Effector memory CD4-positive, alpha-beta T cell (primary cell): Measurements from ENCODE around the gene SWAP70.
"Not testable (repeated sequence)": the region's sequence is repeated elsewhere in the genome, so short reads cannot be mapped to it uniquely, and the experiment has no call there.

ENCODE experiments used
- DNase-seq, 3 donors: peaks; one replicate each; pipeline ENCODE4 v3.0.0-alpha.2; 2020
- H3K27ac ChIP-seq: 2 replicates; pipeline ENCODE4 v1.7.0; 2013; ENCODE audit warnings: mild to moderate bottlenecking, low read length, moderate library complexity; ENCODE audit not compliant: insufficient read depth, poor library complexity, severe bottlenecking
- H3K27me3 ChIP-seq: replicated peaks from 2 replicates; pipeline ENCODE4 v1.7.0; 2013; ENCODE audit warnings: mild to moderate bottlenecking, low read length; ENCODE audit not compliant: insufficient read depth, control insufficient read depth, poor library complexity, severe bottlenecking
- H3K36me3 ChIP-seq: 2 replicates; pipeline ENCODE4 v1.7.0; 2013; ENCODE audit warnings: mild to moderate bottlenecking, low read length, moderate library complexity; ENCODE audit not compliant: control insufficient read depth, insufficient read depth
- H3K4me1 ChIP-seq: 2 replicates; pipeline ENCODE4 v1.7.0; 2013; ENCODE audit warnings: low read length, mild to moderate bottlenecking; ENCODE audit not compliant: control insufficient read depth, insufficient read depth, poor library complexity, severe bottlenecking
- H3K4me3 ChIP-seq: 2 replicates; pipeline ENCODE4 v1.7.0; 2013; ENCODE audit warnings: low read length, low read depth, mild to moderate bottlenecking; ENCODE audit not compliant: insufficient read depth, poor library complexity, severe bottlenecking
- H3K9me3 ChIP-seq: 2 replicates; pipeline ENCODE4 v1.7.0; 2013; ENCODE audit warnings: mild to moderate bottlenecking, low read length, moderate library complexity; ENCODE audit not compliant: control insufficient read depth
- total RNA-seq, 3 donors: gene quantifications; one replicate each; lab custom pipeline; 2026; lab: John Stamatoyannopoulos, UW

The SWAP70 gene
- 7.6 to 12.4 (median 10.2) reads per million in 3 donors for total RNA-seq

DNA sequence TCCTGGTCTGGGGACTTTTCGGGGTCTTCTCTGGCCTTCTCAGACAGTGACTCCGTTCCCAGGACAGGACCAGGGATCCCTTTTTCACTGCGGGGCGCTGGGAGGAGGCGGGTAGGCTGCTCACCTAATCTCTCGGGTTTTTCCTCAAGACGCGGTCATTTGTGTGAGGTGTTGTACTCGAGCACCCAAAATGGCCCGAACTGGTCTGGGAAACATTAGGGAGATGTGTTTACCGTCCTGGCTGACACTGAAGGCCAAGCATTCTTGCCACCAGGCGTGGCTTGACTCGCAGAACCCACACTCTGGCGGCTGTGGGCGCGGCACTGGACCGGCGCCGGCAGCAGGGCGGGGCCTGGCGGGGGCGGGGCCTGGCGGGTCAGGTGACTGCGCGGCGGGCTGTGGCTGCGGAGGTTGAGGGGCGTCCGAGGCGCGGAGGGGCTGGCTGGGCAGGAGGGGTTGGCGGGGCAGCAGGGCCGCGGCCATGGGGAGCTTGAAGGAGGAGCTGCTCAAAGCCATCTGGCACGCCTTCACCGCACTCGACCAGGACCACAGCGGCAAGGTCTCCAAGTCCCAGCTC lies at the start of gene SWAP70:
Gene SWAP70, plus strand, starts transcription at position 379 of the 577 bp plus-strand sequence. Its CDS starts 103 bp downstream, at position 482.
- H3K27me3 ChIP-seq = no peaks in the 10 kb centered on the region
- no peaks in the 10 kb centered on the region for H3K9me3 ChIP-seq
- DNase-seq = peak; percentile 60 to 67 (median 61)
- H3K4me1 ChIP-seq = peaks cover 8% of the 10 kb centered on the region
- H3K4me3 ChIP-seq = peak within 1 kb of the TSS; percentile 73
- no peaks in the 10 kb centered on the region for H3K36me3 ChIP-seq
- H3K27ac ChIP-seq = peak within 1 kb of the TSS; percentile 39

DNA sequence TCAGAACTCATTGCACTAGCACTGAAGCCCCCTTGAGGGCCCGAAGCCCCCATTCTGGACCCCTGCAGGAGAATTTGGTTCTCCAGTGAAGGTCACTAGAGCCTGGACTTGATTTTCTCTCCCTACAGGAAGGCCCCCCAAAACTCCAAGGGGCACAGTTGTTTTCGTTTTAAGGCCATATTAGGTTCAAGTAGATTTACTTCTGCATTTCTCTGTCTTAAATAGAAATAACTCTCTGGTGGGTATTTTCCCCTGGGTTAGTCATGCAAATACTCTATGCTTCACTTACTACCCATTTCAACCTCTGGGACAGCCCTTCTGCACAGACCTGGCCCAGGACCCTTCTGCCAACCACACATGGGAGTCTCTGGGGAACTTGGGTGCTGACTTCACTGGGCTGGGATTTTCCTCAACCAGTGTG lies 48.8 kb upstream of the SWAP70 start:
- Histone ChIP-seq H3K9me3 (no peaks in the 10 kb centered on the region), H3K4me1 (peaks cover 13% of the 10 kb centered on the region), H3K36me3 (no peaks in the 10 kb centered on the region), H3K27me3 (no peaks in the 10 kb centered on the region), H3K4me3 (peak overlapping the region; percentile 63), H3K27ac (peak overlapping the region; percentile 93)
- DNase-seq = no peak

DNA sequence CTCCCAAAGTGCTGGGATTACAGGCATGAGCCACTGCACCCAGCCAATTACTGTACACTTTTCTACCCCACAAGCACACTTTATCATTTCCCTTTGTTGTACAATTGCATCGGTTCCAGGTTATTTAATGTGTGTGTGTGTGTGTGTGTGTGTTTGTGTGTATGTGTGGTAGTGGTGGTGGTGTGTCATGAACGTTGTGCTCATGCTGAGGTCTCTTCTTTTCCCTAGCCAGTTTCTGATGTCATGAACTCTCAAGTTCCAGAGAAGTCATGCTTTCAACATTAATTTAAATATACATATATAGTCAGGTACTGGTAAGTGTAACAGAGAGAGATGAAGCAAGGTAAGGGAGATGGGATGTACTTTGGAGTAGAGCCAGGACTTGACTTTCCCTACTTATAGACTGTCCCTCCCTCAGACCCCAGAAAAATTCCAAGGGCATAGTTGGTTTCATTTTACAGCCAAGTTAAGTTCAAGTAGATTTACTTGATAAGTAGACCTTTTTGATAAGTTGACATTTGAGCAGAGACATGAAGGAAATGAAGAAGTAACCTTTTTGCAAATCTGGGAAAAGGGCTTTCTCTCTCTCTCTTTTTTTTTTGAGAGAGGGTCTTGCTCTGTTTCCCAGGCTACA lies 47.7 kb upstream of the SWAP70 start:
- H3K27ac ChIP-seq = no peak overlapping the region
- no peaks in the 10 kb centered on the region for H3K9me3 ChIP-seq
- H3K36me3 ChIP-seq = no peaks in the 10 kb centered on the region
- H3K27me3 ChIP-seq = no peaks in the 10 kb centered on the region
- no peak overlapping the region for H3K4me3 ChIP-seq
- peaks cover 13% of the 10 kb centered on the region for H3K4me1 ChIP-seq
- DNase-seq = no peak

DNA sequence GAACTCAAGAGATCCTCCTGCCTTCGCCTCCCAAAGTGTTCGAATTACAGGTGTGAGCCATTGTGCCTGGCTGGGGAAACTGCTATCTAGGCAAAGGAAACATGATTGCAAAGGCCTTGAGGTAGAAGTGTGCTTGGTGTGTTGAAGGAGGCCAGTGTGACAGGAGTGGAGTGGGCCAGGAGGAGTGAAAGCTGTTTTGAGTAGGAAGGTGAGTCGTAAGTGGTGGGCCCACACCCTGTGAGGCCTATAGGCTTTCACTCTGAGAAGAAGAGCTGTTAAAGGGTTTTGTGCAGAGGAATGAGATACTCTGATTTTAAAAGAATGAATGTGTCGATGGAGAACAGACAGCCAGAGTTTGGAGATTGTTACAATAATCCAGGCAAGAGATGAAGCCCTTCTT lies 47.0 kb upstream of the SWAP70 start:
- H3K4me1 ChIP-seq = peaks cover 13% of the 10 kb centered on the region
- H3K4me3 ChIP-seq = no peak overlapping the region
- no peaks in the 10 kb centered on the region for H3K36me3 ChIP-seq
- H3K27ac ChIP-seq = no peak overlapping the region
- no peaks in the 10 kb centered on the region for H3K27me3 ChIP-seq
- DNase-seq = no peak
- H3K9me3 ChIP-seq = no peaks in the 10 kb centered on the region

DNA sequence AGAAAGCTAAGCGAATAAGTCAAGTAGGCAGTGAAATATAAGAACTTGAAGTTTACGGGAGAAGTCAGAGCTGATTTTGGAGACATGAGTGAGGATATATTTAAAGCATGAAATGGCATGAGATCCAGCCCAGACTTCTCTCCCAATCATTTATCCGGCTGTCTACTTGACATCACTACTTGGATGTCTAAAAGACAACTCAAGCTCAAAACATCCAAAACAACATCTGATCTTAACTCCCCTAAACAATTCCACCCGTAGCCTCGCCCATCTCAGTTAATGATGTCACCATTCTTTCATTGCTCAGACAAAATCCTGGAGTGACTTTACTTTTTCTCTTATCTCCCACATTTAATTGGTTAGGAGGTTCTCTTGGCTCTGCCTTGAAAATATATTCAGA lies 45.9 kb upstream of the SWAP70 start:
- Histone ChIP-seq H3K4me1 (peaks cover 11% of the 10 kb centered on the region), H3K36me3 (no peaks in the 10 kb centered on the region), H3K27me3 (no peaks in the 10 kb centered on the region), H3K27ac (no peak overlapping the region), H3K4me3 (no peak overlapping the region), H3K9me3 (no peaks in the 10 kb centered on the region)
- no peak for DNase-seq

DNA sequence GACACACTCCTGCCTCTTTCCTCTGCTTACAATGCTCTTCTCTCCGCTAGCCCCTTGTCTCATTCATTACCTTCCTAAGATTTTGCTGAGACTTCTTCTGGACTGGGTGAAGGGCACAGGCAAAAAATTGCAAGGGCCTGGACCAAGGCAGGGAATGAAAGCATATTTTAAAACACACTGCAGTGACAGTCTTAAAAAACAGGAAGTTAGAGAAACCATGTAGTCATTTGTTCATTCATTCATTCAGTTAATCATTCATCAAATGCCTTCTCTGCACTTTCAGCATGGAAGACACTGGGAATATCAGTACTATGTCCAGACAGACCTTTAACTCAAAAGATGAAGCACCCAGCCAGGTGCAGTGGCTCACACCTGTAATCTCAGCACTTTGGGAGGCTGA lies 44.9 kb upstream of the SWAP70 start:
- Histone ChIP-seq H3K27ac (no peak overlapping the region), H3K4me1 (peaks cover 9% of the 10 kb centered on the region), H3K9me3 (no peaks in the 10 kb centered on the region), H3K36me3 (no peaks in the 10 kb centered on the region), H3K27me3 (no peaks in the 10 kb centered on the region), H3K4me3 (no peak overlapping the region)
- no peak for DNase-seq

DNA sequence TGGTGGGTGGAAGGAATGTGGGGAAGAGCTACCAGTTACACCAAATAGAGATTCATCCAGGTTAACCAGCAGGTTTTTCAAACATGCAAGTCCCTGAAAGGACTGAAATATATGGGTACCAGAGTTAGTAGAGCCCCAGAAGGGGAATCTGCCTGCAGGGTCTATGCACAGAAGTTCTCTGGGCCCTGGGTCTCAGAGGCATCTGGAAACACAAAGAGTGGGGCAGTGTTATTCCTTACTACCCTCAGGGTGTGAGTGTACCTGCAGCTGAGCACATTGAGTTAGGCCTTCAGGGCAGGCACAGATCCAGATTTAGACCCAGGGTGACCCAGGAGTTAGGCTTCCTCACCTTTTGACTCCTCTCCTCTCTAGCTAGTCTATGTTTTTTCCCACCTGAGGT lies 43.9 kb upstream of the SWAP70 start:
- no peak overlapping the region for H3K4me3 ChIP-seq
- H3K36me3 ChIP-seq = no peaks in the 10 kb centered on the region
- no peaks in the 10 kb centered on the region for H3K9me3 ChIP-seq
- H3K27me3 ChIP-seq = no peaks in the 10 kb centered on the region
- H3K4me1 ChIP-seq = peaks cover 1% of the 10 kb centered on the region
- DNase-seq = no peak
- no peak overlapping the region for H3K27ac ChIP-seq

DNA sequence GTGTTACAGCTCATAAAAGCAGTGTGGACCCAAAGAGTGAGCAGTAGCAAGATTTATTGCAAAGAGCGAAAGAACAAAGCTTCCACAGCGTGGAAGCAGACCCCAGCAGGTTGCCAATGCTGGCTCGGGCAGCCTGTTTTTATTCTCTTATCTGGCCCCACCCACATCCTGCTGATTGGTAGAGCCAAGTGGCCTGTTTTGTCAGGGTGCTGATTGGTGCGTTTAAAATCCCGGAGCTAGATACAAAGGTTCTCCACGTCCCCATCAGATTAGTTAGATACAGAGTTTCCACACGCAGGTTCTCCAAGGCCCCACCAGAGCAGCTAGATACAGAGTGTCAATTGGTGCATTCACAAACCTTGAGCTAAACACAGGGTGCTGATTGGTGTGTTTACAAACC lies 41.5 kb upstream of the SWAP70 start:
- not testable (repeated sequence) for H3K9me3 ChIP-seq, H3K36me3 ChIP-seq, H3K27ac ChIP-seq, H3K27me3 ChIP-seq, H3K4me1 ChIP-seq, H3K4me3 ChIP-seq, DNase-seq

DNA sequence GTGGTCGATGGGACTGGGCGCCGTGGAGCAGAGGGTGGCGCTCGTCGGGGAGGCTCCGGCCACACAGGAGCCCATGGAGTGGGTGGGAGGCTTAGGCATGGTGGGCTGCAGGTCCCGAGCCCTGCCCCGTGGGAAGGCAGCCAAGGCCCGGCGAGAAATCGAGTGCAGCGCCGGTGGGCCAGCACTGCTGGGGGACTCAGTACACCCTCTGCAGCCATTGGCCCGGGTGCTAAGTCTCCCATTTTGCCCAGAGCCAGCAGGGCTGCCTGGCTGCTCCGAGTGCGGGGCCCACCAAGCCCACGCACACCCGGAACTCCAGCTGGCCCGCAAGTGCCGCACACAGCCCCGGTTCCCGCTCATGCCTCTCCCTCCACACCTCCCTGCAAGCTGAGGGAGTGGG lies 40.8 kb upstream of the SWAP70 start:
- not testable (repeated sequence) for H3K36me3 ChIP-seq, H3K4me1 ChIP-seq, H3K27me3 ChIP-seq, H3K9me3 ChIP-seq, H3K27ac ChIP-seq, H3K4me3 ChIP-seq, DNase-seq

DNA sequence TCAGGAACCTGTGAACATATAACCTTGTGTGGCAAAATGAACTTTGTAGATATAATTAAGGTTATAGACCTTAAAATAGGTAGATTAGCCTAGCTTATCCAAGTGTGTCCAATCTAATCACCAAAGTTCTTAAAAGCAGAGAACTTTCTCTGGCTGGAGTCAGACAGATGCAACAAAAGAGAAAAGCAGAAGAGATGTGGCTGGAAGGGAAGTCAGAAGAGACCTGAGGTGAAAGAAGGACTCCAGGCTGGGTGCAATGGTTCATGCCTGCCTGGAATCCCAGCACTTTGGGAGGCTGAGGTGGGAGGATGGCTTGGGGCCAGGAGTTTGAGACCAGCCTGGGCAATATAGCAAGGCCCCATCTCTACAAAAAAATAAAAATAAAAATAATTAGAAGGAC lies 39.4 kb upstream of the SWAP70 start:
- DNase-seq = no peak
- H3K36me3 ChIP-seq = no peaks in the 10 kb centered on the region

More for the DNA sequence above, 39.4 kb upstream of the SWAP70 start:
- no peak overlapping the region for H3K4me3 ChIP-seq
- H3K27ac ChIP-seq = no peak overlapping the region
- no peaks in the 10 kb centered on the region for H3K9me3 ChIP-seq
- H3K4me1 ChIP-seq = no peaks in the 10 kb centered on the region
- H3K27me3 ChIP-seq = no peaks in the 10 kb centered on the region
